GM23338 (cell line): Measurements from ENCODE around the gene GBX1. TPM values are rescaled to one million over a fixed set of nuclear protein-coding genes. Genes with fewer than 3 reads are reported as not detected.

Experiments used
- ATAC-seq: fragments of 200-7000 bp; cut with Tn5 transposase; 3 replicates; pipeline ENCODE4 v1.9.1; 2020
- DNase-seq: peaks from one replicate; pipeline ENCODE4 v3.0.0-alpha.2; 2015; ENCODE audit warnings: low spot score
- H2AFZ ChIP-seq: fragments of 200-600 bp; sonication (generic); 2 replicates; pipeline ENCODE4 v1.8.0; 2016; ENCODE audit warnings: antibody characterized with exemption, mild to moderate bottlenecking, moderate library complexity
- H3F3A ChIP-seq: fragments of 200-600 bp; sonication (generic); replicated peaks from 2 replicates; pipeline ENCODE4 v1.8.0; 2017; ENCODE audit warnings: antibody characterized with exemption, mixed run types, low read depth
- H3K27ac ChIP-seq: fragments of 200-600 bp; sonication (generic); 2 replicates; pipeline ENCODE4 v1.6.1; 2016; ENCODE audit warnings: low read depth
- H3K27me3 ChIP-seq: fragments of 200-600 bp; sonication (generic); 2 replicates; pipeline ENCODE4 v1.8.0; 2016; ENCODE audit warnings: mild to moderate bottlenecking, mixed run types, moderate library complexity; ENCODE audit not compliant: insufficient read depth
- H3K36me3 ChIP-seq: fragments of 200-600 bp; sonication (generic); 2 replicates; pipeline ENCODE4 v1.8.0; 2016; ENCODE audit warnings: mild to moderate bottlenecking; ENCODE audit not compliant: insufficient read depth
- H3K4me1 ChIP-seq: fragments of 200-600 bp; sonication (generic); 2 replicates; pipeline ENCODE4 v1.8.0; 2016; ENCODE audit warnings: mild to moderate bottlenecking, moderate library complexity; ENCODE audit not compliant: insufficient read depth
- H3K4me2 ChIP-seq: fragments of 200-600 bp; sonication (generic); 2 replicates; pipeline ENCODE4 v1.7.1; 2017; ENCODE audit warnings: mixed run types
- H3K4me3 ChIP-seq: fragments of 200-600 bp; sonication (generic); 2 replicates; pipeline ENCODE4 v1.6.1; 2016; ENCODE audit warnings: mixed run types
- H3K79me2 ChIP-seq: fragments of 200-600 bp; sonication (generic); replicated peaks from 2 replicates; pipeline ENCODE4 v1.8.0; 2017; ENCODE audit warnings: mild to moderate bottlenecking; ENCODE audit not compliant: insufficient read depth
- H3K9me2 ChIP-seq: fragments of 200-600 bp; sonication (generic); 2 replicates; pipeline ENCODE4 v1.8.0; 2017; ENCODE audit not compliant: insufficient read depth
- H4K20me1 ChIP-seq: fragments of 200-600 bp; sonication (generic); replicated peaks from 2 replicates; pipeline ENCODE4 v1.8.0; 2017; ENCODE audit warnings: mild to moderate bottlenecking; ENCODE audit not compliant: insufficient read depth
- H3K27ac Mint-ChIP-seq: 2 replicates; pipeline ENCODE4 v1.8.0; 2020; ENCODE audit warnings: inconsistent platforms, mild to moderate bottlenecking, moderate library complexity, mixed read lengths
- H3K27me3 Mint-ChIP-seq: 3 replicates; pipeline ENCODE4 v1.8.0; 2022; ENCODE audit warnings: low read depth, mild to moderate bottlenecking, moderate library complexity, mixed read lengths, inconsistent platforms; ENCODE audit not compliant: insufficient read depth, poor library complexity
- H3K36me3 Mint-ChIP-seq: 3 replicates; pipeline ENCODE4 v1.8.0; 2021; ENCODE audit warnings: low read depth, mild to moderate bottlenecking, inconsistent platforms, moderate library complexity, mixed read lengths
- H3K4me1 Mint-ChIP-seq: 3 replicates; pipeline ENCODE4 v1.8.0; 2020; ENCODE audit warnings: mild to moderate bottlenecking, inconsistent platforms, mixed read lengths
- H3K4me3 Mint-ChIP-seq: 3 replicates; pipeline ENCODE4 v1.8.0; 2021; ENCODE audit warnings: moderate library complexity, mild to moderate bottlenecking, inconsistent platforms, mixed read lengths
- H3K9me3 Mint-ChIP-seq: 3 replicates; pipeline ENCODE4 v1.8.0; 2020; ENCODE audit warnings: moderate library complexity, mild to moderate bottlenecking, inconsistent platforms, mixed read lengths
- CREB1 ChIP-seq: fragments of 250-450 bp; sonication (Bioruptor Pico); IDR thresholded peaks from 2 replicates; pipeline ENCODE4 v1.5.0; 2020; ENCODE audit warnings: low read depth, mild to moderate bottlenecking, moderate library complexity
- EZH2 ChIP-seq: fragments of 200-600 bp; sonication (generic); IDR thresholded peaks from one replicate; pipeline ENCODE4 v1.8.0; 2017; ENCODE audit warnings: antibody characterized with exemption, mild to moderate bottlenecking, low read depth; ENCODE audit not compliant: unreplicated experiment
- EZH2phosphoT487 ChIP-seq: fragments of 200-600 bp; sonication (generic); IDR thresholded peaks from one replicate; pipeline ENCODE4 v1.8.1; 2018; ENCODE audit warnings: antibody characterized with exemption; ENCODE audit not compliant: unreplicated experiment
- JUNB ChIP-seq: IDR thresholded peaks from one replicate; pipeline ENCODE4 v1.6.1; 2016; ENCODE audit warnings: antibody characterized with exemption; ENCODE audit not compliant: unreplicated experiment
- NANOG ChIP-seq: IDR thresholded peaks from 2 replicates; pipeline ENCODE4 v1.6.1; 2016; ENCODE audit warnings: antibody characterized with exemption, borderline replicate concordance
- POLR2AphosphoS5 ChIP-seq: IDR thresholded peaks from 2 replicates; pipeline ENCODE4 v1.6.1; 2016; ENCODE audit warnings: antibody characterized with exemption, low read depth
- STAT1 ChIP-seq: IDR thresholded peaks from one replicate; pipeline ENCODE4 v1.6.1; 2016; ENCODE audit warnings: antibody characterized with exemption; ENCODE audit not compliant: unreplicated experiment
- ZNF114 ChIP-seq: fragments of 250-450 bp; sonication (Bioruptor Pico); IDR thresholded peaks from 2 replicates; pipeline ENCODE4 v1.5.0; 2020; ENCODE audit warnings: mild to moderate bottlenecking, moderate library complexity
- ZNF331 ChIP-seq: fragments of 250-450 bp; sonication (Bioruptor Pico); IDR thresholded peaks from 2 replicates; pipeline ENCODE4 v1.5.0; 2020; ENCODE audit warnings: low read depth, mild to moderate bottlenecking, moderate library complexity
- polyA plus RNA-seq: library from polyadenylated mRNA; unstranded; fragments of >200 nt; fragmentation: Nextera tagmentation; extraction: Ambion mirVana; gene quantifications from 2 replicates; pipeline ENCODE4 v1.2.1, GENCODE V29; 2016
- total RNA-seq: library from RNA; depleted of rRNA; stranded (reverse); fragments of >200 nt; shearing (Covaris generic); gene quantifications from 2 replicates; pipeline ENCODE4 v1.2.3, GENCODE V29; 2014
- TF ChIP-seq, protein P1 (sequence below), 2 experiments: fragments of 200-600 bp in 1 of 2; sonication (generic) in 1 of 2; conservative IDR thresholded peaks; 2 replicates each; pipeline versions ENCODE4 v1.5.1 to v1.6.1; 2016 to 2017; ENCODE audit warnings: antibody characterized with exemption in 2 of 2, low read depth in 2 of 2, mild to moderate bottlenecking in 2 of 2, moderate library complexity in 1 of 2
- TF ChIP-seq, protein P2 (sequence below): fragments of 250-450 bp; sonication (Bioruptor Pico); IDR thresholded peaks from 2 replicates; pipeline ENCODE4 v1.5.0; 2020; ENCODE audit warnings: mild to moderate bottlenecking, moderate library complexity
- TF ChIP-seq, protein P3 (sequence below): IDR thresholded peaks from one replicate; pipeline ENCODE4 v1.6.1; 2018; ENCODE audit warnings: antibody characterized with exemption; ENCODE audit not compliant: unreplicated experiment
- TF ChIP-seq, protein P4 (sequence below): IDR thresholded peaks from 2 replicates; pipeline ENCODE4 v1.6.1; 2016; ENCODE audit warnings: antibody characterized with exemption

Gene GBX1
- total and polyA plus RNA-seq, 2 experiments from 2014 or later: 0.24 TPM; not detected in 1

DNA sequence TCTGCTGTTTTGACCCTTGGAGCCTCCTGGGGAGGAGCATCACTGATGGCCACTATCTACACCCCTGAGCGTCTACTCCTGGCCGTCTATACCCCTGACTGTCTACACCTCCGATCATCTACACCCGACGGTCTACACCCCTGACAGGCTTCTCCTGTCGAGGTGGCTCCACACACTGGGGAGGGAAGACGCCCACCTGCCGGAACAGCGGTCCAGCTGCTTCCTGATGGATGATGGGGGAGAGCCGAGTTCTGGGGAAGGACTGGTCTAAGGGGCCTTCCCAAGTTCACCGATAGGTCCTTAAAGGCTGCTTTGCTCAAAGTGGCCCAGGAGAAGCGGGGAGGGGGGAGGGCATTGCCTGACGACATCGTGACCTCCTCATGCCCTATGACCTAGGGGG lies 39.4 kb downstream of the GBX1 start:
- Histone ChIP-seq H3K27me3 (peaks cover 22% of the 10 kb centered on the region), H3K27ac (no peak overlapping the region), H3K36me3 (no peaks in the 10 kb centered on the region), H3K4me2 (no peak overlapping the region), H3F3A (peaks cover 21% of the 10 kb centered on the region), H3K4me1 (peaks cover 12% of the 10 kb centered on the region), H3K79me2 (no peaks in the 10 kb centered on the region), H3K4me3 (no peak overlapping the region), H2AFZ (no peak overlapping the region), H3K9me2 (no peaks in the 10 kb centered on the region), H4K20me1 (peaks cover 23% of the 10 kb centered on the region)
- DNase-seq (no peak), ATAC-seq (no peak)
- Mint-ChIP-seq H3K27ac (no peak overlapping the region), H3K36me3 (peaks cover 33% of the 10 kb centered on the region), H3K27me3 (peaks cover 43% of the 10 kb centered on the region), H3K4me3 (no peak overlapping the region; the same call in 2 of the 3 replicates), H3K4me1 (peaks cover 34% of the 10 kb centered on the region), H3K9me3 (no peaks in the 10 kb centered on the region)
- TF ChIP-seq ZNF114 (CRISPR knock-in tag) (no peak), EZH2phosphoT487 (no peak), STAT1 (no peak), JUNB (no peak), POLR2AphosphoS5 (no peak), NANOG (no peak), CREB1 (CRISPR knock-in tag) (no peak), ZNF331 (CRISPR knock-in tag) (no peak), EZH2 (no peak)
- TF ChIP-seq, protein P1, sequence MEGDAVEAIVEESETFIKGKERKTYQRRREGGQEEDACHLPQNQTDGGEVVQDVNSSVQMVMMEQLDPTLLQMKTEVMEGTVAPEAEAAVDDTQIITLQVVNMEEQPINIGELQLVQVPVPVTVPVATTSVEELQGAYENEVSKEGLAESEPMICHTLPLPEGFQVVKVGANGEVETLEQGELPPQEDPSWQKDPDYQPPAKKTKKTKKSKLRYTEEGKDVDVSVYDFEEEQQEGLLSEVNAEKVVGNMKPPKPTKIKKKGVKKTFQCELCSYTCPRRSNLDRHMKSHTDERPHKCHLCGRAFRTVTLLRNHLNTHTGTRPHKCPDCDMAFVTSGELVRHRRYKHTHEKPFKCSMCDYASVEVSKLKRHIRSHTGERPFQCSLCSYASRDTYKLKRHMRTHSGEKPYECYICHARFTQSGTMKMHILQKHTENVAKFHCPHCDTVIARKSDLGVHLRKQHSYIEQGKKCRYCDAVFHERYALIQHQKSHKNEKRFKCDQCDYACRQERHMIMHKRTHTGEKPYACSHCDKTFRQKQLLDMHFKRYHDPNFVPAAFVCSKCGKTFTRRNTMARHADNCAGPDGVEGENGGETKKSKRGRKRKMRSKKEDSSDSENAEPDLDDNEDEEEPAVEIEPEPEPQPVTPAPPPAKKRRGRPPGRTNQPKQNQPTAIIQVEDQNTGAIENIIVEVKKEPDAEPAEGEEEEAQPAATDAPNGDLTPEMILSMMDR (conservative IDR thresholded peaks at IDR 0.05; ENCODE audit: low read depth in 2 of 2): no peak
- TF ChIP-seq, protein P2, sequence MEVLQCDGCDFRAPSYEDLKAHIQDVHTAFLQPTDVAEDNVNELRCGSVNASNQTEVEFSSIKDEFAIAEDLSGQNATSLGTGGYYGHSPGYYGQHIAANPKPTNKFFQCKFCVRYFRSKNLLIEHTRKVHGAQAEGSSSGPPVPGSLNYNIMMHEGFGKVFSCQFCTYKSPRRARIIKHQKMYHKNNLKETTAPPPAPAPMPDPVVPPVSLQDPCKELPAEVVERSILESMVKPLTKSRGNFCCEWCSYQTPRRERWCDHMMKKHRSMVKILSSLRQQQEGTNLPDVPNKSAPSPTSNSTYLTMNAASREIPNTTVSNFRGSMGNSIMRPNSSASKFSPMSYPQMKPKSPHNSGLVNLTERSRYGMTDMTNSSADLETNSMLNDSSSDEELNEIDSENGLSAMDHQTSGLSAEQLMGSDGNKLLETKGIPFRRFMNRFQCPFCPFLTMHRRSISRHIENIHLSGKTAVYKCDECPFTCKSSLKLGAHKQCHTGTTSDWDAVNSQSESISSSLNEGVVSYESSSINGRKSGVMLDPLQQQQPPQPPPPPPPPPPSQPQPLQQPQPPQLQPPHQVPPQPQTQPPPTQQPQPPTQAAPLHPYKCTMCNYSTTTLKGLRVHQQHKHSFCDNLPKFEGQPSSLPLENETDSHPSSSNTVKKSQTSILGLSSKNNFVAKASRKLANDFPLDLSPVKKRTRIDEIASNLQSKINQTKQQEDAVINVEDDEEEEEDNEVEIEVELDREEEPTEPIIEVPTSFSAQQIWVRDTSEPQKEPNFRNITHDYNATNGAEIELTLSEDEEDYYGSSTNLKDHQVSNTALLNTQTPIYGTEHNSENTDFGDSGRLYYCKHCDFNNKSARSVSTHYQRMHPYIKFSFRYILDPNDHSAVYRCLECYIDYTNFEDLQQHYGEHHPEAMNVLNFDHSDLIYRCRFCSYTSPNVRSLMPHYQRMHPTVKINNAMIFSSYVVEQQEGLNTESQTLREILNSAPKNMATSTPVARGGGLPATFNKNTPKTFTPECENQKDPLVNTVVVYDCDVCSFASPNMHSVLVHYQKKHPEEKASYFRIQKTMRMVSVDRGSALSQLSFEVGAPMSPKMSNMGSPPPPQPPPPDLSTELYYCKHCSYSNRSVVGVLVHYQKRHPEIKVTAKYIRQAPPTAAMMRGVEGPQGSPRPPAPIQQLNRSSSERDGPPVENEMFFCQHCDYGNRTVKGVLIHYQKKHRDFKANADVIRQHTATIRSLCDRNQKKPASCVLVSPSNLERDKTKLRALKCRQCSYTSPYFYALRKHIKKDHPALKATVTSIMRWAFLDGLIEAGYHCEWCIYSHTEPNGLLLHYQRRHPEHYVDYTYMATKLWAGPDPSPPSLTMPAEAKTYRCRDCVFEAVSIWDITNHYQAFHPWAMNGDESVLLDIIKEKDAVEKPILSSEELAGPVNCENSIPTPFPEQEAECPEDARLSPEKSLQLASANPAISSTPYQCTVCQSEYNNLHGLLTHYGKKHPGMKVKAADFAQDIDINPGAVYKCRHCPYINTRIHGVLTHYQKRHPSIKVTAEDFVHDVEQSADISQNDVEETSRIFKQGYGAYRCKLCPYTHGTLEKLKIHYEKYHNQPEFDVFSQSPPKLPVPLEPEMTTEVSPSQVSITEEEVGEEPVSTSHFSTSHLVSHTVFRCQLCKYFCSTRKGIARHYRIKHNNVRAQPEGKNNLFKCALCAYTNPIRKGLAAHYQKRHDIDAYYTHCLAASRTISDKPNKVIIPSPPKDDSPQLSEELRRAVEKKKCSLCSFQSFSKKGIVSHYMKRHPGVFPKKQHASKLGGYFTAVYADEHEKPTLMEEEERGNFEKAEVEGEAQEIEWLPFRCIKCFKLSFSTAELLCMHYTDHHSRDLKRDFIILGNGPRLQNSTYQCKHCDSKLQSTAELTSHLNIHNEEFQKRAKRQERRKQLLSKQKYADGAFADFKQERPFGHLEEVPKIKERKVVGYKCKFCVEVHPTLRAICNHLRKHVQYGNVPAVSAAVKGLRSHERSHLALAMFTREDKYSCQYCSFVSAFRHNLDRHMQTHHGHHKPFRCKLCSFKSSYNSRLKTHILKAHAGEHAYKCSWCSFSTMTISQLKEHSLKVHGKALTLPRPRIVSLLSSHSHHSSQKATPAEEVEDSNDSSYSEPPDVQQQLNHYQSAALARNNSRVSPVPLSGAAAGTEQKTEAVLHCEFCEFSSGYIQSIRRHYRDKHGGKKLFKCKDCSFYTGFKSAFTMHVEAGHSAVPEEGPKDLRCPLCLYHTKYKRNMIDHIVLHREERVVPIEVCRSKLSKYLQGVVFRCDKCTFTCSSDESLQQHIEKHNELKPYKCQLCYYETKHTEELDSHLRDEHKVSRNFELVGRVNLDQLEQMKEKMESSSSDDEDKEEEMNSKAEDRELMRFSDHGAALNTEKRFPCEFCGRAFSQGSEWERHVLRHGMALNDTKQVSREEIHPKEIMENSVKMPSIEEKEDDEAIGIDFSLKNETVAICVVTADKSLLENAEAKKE (CRISPR knock-in tag): no peak
- TF ChIP-seq, protein P3, sequence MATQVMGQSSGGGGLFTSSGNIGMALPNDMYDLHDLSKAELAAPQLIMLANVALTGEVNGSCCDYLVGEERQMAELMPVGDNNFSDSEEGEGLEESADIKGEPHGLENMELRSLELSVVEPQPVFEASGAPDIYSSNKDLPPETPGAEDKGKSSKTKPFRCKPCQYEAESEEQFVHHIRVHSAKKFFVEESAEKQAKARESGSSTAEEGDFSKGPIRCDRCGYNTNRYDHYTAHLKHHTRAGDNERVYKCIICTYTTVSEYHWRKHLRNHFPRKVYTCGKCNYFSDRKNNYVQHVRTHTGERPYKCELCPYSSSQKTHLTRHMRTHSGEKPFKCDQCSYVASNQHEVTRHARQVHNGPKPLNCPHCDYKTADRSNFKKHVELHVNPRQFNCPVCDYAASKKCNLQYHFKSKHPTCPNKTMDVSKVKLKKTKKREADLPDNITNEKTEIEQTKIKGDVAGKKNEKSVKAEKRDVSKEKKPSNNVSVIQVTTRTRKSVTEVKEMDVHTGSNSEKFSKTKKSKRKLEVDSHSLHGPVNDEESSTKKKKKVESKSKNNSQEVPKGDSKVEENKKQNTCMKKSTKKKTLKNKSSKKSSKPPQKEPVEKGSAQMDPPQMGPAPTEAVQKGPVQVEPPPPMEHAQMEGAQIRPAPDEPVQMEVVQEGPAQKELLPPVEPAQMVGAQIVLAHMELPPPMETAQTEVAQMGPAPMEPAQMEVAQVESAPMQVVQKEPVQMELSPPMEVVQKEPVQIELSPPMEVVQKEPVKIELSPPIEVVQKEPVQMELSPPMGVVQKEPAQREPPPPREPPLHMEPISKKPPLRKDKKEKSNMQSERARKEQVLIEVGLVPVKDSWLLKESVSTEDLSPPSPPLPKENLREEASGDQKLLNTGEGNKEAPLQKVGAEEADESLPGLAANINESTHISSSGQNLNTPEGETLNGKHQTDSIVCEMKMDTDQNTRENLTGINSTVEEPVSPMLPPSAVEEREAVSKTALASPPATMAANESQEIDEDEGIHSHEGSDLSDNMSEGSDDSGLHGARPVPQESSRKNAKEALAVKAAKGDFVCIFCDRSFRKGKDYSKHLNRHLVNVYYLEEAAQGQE: no peak
- TF ChIP-seq, protein P4, sequence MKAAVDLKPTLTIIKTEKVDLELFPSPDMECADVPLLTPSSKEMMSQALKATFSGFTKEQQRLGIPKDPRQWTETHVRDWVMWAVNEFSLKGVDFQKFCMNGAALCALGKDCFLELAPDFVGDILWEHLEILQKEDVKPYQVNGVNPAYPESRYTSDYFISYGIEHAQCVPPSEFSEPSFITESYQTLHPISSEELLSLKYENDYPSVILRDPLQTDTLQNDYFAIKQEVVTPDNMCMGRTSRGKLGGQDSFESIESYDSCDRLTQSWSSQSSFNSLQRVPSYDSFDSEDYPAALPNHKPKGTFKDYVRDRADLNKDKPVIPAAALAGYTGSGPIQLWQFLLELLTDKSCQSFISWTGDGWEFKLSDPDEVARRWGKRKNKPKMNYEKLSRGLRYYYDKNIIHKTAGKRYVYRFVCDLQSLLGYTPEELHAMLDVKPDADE: no peak
